Stimulated activated CD8-positive, alpha-beta memory T cell treated with anti-CD3 and anti-CD28 coated beads, Interleukin-4, amount 100 ng/mL, for 24 hours (primary cell): ENCODE data around the gene EID1.
"Not testable (repeated sequence)": the region's sequence is repeated elsewhere in the genome, so short reads cannot be mapped to it uniquely, and the experiment has no call there.

Experiments
- DNase-seq: peaks from one replicate; pipeline ENCODE4 v3.0.0-alpha.2; 2020; ENCODE audit warnings: low read depth

EID1 gene

DNA sequence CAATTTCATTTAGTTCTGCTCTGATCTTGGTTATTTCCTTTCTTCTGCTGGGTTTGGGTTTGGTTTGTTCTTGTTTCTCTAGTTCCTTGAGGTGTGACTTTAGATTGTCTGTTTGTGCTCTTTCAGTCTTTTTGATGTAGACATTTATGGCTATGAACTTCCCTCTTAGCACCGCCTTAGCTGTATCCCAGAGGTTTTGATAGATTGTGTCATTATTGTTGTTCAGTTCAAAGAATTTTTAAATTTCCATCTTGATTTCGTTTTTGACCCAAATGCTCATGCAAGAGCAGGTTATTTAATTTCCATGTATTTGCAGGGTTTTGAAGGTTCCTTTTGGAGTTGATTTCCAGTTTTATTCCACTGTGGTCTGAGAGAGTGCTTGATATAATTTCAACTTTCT lies 32.6 kb downstream of the EID1 start:
- DNase-seq: not testable (repeated sequence)

DNA sequence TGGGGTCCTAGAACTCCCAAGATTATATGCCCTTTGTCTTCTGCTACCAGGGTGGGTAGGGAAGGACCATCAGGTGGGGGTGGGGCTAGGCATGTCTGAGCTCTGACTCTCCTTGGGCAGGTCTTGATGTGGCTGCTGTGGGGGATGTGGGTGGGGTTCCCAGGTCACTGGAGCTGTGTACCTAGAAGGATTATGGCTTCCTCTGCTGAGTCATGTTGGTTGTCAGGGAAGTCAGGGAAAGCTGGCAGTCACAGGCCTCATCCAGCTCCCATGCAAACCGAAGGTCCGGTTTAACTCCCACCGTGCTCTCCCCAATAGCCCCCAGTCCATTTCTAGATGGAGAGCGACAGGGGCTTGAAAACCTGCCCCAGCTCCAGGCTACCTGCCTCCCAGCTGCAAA lies 35.2 kb downstream of the EID1 start:
- no peak for DNase-seq

DNA sequence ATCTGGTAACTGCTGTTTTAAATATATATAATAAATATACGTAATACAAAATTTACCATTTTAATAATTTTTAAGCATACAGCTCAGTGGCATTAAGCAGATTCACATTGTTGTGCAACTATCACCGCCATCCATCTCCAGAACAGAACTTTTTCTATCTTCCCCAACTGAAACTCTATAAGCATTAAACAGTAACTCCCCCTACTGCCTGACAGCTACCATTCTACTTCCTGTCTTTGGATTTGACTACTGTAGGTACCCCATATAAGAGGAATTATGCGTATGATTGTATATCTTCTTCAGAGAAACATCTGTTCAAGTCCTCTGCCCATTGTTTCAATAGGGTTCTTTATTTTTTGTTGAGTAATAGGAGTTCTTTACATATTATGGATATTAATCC lies 36.8 kb downstream of the EID1 start:
- no peak for DNase-seq

DNA sequence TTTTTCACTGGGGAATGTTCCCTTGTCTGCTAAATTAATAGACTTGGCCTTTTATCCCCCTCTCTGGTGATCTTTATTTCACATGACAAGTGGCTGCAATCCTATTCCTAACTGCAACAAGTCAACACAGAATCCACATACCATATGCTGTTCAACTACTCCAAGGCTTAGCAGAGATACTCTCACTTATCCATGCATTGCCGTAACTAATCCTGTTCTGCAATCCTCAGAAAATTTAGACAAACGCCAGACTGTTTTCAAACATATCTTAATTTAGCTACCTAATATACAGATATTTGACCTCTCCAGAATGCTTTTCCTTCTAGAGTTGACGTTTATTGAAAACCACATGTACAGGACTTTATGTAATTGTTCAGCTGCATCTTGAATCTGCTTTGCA lies 37.9 kb downstream of the EID1 start:
- DNase-seq: no peak

DNA sequence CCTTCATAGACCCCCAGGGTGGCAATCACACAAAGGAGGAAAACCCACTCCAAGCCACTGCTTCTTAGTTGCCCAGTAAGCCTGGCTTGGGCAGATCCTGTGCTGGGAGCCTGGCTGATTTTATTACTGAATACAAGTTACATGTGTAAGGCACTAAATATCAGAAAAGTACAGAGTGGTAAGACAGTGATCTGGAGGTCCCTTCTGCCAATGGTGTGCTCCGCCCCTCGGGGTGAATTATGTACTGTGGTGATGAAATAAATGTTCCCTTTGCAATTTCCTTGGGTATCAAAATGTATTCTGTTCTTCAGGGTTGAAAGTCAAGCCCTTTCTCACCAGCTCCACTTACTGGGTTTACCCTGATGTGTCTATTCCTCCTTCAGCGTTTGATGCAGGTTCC lies 38.8 kb downstream of the EID1 start:
- DNase-seq: no peak

DNA sequence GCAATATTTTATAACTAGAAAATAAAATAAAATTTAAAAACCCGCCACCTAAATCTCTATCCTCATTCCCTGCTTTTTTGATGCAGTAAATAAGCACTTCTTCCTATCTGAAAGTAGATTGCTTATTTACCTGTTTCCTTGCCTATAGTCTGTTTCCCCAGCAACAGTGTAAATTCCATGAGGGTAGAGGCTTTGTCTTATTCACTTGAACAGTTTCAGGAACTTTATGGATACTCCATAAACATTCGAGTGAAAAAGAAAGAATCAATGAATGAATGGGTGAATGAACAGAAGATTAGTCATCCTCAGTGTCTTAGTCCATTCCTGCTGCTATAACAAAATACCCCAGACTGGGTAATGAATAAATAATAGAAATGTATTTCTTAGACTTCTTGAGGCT lies 44.1 kb downstream of the EID1 start:
- DNase-seq: no peak

DNA sequence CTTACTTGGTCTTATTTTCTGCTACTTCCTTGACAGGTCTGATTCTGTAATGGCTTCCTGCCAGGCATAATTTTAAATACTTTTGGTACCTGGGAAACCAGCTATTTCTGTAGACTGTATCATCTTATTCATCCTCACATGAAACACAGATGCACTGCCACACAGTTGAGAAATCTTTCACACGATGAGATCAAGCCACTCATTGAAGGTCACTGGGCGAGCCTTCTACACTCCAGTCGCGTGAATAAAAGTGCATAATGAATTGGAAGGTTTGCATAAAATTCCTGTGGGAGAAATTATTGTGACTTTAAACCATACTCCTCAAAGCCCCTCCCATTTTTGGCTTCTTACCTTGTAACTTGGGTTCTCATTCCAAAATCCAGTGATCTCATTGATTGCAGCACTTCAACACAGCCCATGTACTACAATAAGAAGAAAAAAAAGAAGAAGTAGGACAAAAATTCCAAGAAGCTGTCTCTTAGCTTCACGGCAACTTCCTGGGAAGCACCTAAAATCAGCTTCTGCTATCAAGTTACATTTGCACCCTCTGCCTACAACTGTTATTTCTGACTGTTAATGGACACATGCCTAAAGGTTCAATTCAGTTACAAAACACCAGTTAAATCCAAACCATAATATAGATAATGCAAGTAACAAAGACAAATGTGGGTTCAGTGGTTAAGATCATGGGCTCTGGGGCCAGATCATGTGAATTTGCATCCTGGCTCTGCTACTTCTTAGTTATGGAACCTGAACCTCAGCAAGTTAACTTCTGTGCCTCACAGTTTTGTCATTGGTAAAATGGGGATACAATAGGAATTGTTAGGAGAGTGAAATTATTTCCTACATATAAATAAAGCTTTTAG lies 46.8 kb downstream of the EID1 start:
- DNase-seq: no peak

DNA sequence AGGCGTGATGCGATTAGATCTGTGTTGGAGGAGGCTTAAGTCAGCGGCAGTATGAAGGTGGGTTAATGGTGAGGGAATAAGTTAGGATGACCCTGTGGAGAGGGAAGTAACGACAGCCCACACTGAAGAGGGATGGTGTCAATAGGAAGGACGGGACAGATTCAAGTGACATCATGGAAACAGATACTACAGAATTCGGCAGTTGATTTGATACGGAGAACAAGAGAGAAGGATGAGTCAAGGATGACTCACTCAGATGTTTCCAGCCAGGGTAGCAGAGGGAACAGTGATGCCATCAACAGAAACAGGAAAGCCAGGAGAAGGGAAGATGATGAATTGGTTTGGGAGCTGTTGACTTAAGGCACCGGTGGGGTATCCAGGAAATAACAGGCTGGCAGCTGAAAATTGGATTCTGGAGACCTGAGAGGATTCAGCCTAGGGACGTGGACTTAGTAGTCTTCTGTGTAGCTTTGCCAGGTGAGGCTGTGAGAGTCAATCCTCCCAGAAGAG lies 47.8 kb downstream of the EID1 start:
- no peak for DNase-seq

DNA sequence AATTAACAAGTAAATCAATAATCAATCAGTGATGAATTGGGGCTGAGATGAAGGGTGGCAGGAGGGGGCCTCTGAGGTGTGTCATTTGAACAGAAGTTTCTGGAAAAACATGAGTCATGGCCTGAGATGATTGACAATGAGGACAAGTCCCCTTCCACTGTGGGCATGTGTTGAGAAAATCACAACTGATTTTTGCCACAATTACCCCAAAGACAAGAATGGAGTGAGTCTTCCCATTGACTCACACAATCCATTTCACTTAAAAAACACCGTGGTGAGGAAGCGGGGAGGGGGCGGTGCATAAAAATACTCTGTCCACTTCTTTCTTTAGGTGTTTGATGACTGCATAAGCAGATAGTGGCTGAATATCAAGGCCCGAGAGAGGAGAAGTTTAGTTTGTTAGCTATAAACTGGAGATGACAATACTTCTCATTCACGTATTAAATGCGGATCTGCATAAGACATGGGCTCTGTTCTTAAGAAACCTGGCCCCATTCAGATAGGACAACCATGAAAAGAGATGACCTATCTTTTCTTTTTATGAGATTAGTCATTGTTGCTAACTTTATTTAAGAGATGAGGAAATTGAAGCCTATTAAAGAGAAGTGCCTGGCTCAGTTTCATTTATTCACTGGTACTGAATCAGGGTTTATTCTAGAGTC lies 51.1 kb downstream of the EID1 start:
- peak; percentile 18 for DNase-seq

DNA sequence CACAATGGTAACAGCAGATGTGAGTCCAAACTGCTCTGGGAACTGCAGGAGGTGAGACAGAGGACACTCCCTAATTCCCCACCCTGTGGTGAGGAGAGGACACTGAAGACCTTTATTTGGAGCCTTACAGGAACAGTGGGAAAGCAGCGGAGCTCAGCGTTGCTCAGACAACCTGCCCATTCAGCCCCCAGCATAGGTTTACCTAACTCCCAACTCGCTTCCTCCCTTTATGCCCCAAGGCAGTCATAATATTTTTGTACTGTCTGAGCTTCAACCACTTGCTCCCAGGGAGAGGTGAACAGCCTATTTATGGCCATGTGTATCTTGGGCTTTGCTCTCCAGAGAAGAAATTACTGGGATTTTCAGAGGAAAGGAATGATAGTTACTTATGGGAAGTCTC lies 51.7 kb downstream of the EID1 start:
- no peak for DNase-seq
